Measurements from ENCODE around the gene ZCCHC7.
A peak's percentile ranks its signal among the peaks of the same experiment; 100 is the strongest.

Gene ZCCHC7

DNA sequence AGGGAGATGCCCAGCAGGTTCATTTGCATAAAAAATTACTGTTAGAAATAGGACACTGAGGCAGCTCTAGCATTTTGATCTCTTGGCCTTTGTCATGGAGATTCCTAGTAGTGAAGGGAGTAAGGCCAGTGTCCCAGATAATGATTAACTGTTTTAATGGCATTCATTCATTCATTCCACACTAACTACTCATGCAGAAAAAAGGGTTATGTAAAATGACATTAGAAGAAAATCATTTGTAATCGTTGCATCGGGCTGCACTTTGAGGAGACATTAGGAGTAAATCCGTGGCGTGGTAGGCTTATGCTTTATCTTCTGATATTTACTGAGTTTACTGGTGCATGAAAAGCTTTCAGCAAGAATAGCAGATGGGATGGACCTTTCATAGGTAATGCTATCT is 219.5 kb downstream of the ZCCHC7 start:
- no peak for DNase-seq (ENCODE audit: low read depth)

DNA sequence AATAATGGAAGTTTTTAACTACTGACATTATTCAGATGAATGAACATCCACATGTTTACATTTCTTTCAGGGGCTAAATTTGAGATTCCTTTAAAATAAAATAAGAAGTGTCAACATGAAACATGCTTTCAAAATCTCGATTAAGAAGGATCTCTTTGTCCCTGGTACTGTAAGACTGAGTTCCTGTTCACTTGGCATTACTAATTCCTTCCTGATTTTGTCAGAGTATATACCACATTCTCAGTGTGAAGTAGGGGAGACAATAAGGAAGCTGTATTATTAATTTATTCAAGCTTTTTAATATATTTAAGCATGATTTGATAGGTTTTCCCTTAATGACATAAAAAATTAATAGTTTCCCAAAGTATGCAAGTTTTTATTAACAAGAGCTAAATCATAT is 220.6 kb downstream of the ZCCHC7 start:
- DNase-seq (ENCODE audit: low read depth), result no peak

DNA sequence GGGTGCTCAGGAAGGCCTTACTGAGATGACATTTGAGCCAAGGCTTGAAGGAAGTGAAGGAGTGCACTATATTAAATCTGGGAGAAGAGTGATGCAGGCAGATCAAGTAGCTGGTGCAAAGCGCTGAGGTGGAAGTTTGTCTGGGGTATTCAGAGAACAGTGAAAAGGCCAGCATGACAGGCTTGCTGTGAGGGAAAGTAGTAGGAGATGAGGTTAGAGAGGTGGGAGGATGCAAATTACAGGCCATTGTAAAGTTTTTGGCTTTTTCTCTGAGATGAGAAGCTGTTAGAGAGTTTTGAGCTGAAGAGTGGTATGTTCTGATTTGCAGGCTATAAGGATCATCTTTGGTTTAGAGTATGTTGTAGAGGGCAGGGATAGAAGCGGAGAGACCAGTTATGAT is 221.3 kb downstream of the ZCCHC7 start:
- DNase-seq (ENCODE audit: low read depth), result no peak

DNA sequence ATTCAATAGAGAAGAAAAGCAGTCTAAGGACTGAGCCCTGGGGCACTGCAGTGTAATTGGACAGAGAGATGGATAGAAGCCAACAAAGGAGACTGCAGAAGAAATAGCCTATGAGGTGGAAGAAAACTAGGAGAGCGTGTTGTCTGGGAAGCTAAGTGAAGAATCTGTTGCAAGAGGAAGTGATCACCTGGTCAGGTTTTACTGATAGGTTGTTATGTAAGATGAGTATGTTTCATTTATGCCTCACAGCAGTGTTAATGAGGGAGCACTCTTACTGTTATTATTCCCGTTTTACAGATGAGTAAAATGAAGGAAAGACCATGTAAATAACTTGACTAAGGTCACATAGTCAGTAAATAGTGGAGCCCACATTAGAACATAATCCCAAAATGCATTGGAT is 222.1 kb downstream of the ZCCHC7 start:
- no peak for DNase-seq (ENCODE audit: low read depth)

DNA sequence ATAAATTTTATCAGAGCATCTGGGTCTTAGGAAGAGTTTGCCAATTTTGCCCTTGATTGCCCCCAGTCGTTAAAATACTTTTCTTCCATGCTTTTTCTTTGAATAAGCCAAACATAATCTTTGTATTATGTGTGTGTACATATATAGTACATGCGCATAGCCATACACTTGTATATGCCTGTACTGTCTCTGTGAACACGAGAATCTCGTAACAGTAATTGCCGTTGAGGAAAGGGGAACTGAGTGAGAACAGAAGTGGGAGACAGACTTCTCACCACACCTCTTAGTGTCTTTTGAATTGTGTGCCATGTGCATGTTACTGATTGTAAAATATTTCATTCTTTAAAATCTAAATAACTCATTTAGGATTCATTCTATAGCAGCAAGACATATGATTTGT is 222.5 kb downstream of the ZCCHC7 start:
- no peak for DNase-seq (ENCODE audit: low read depth)

DNA sequence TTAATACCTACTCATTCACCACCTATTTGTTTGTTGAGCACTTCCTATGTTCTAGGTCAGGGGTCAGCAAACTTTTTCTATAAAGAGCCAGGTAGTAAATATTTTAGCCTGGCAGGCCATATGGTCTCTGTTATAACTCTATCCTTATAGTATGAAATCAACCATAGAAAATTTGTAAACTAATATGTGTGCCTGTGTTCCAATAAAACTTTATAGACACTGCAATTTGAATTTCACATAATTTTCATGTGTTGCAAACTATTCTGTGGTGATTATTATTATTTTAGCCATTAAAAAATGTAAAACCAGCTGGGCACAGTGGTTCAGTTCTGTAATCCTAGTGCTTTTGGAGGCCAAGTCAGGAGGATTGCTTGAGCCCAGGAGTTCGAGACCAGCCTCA is 223.3 kb downstream of the ZCCHC7 start:
- no peak for DNase-seq (ENCODE audit: low read depth)

DNA sequence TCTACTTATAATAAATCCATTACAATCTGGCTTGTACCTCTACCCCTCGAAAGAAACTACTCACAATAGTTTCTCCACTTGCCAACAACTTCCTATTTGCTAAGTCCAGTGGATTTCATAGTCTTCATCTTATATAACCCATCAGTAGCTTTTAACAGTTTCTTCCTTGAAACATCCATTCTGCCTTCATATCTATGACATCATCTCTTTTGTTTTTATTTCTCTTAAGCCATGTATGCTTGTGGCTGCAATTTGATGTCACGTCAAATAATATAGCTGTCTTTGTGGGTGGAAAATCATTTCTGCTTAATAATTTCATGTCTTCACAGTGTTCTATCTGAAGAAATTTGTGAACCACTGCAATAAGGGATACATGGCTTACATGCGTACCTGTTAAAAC is 224.7 kb downstream of the ZCCHC7 start:
- DNase-seq (ENCODE audit: low read depth), result no peak

DNA sequence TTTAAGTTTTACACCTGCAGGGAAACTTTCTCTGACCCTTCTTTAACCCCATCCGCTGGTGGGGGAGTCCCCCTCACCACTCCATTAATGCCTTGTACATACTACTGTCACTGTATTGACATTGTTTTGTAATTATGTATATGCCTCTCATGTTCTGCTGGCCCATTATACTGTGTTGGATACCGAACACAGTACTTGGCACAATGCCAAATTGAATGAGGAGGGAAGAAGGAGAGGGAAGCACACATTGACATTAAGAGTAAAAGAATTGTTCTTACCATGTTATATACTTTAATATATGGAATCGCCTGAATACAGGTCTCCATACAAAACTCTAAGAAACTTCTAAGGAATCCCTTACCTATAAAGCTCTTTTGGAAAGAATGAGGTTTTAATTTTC is 228.5 kb downstream of the ZCCHC7 start:
- DNase-seq (ENCODE audit: low read depth), result no peak

DNA sequence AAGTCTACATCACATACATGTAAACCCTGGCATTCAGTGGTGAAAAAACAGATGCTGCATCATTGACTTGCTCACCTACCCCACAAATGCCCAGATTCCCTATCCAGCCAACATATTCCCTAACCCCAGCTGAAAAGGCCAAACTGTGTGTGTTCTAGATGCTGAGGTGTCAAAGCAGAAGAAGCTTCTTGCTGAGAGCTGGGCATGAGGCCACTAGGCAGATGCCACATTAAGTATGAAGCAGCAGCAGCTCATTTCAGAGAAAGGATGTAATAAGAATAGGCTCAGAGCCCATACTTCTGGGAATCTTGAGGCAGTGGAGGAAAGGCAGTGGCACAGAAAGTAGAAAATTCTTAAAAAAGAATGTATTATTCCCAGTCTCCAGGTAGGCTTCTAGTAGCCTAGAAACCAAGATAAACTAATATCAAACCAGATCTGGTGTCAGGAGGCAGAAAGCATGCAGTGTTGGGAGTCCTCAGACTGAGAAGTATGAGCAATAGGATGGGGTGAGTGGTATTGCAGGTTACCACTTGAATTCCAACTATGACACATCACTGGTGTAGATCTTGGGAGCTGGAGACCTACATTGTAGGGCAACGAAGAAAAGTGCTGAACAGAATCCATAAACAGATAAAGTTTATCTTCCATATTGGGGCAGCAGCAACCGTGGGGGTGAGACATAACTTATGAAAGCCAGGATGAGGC is 230.3 kb downstream of the ZCCHC7 start:
- peak; percentile 23 for DNase-seq (ENCODE audit: low read depth)

DNA sequence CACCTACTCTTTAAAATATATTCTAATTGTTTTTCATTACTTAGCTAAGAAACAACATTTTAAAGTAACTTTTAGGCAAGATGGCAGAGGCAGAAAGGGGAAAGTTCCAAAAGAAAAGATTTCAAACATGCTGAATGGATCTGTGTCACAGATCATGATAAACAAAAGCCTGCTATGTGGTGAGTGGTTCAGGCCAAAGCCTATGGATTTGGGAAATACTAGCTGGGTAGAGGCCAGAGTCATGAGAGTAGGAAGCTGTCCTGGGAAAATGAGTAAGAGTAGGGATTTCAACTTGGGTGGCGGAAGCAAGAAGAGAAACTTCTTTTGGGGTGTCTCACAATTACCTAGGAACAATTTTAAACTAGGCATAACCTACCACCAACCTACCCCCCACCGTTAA is 233.4 kb downstream of the ZCCHC7 start:
- DNase-seq (ENCODE audit: low read depth), result no peak

DNA sequence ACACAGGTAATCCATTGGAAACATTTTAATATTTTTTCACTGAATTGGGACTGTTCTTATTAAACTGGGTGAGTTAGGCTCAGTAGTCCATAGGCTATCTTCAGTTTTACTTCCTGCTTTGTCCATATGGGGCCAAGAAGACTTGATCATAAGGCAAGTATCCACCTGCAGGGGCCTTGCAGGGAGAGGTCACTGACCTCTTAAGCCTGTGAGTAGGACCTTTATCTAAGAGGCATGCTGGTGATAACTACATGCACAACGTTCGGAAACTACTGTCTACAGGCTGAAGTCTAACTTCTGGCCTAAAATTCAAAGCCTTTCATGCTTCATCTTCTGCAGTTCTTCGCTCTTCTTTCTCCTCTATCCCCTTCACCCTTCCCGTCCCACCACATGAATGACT is 242.1 kb downstream of the ZCCHC7 start:
- no peak for DNase-seq (ENCODE audit: low read depth)

DNA sequence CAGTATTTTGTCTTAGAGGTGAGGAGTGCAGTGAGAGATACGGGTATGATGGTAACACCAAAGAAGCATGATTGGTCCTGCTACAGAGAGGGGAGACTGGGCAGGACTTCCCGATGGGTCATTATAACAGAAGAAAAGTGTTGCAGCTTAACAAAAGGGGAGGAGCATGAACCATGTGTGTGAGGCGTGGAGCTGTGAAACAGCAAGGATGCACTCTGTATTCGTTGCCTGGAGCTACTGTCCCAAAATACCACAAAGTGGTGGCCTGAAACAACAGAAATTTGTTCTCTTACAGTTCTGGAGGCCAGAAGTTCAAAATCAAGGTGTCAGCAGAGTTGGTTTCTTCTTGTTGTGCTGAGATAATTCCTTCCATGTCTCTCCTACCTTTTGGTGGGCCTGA is 242.8 kb downstream of the ZCCHC7 start:
- DNase-seq (ENCODE audit: low read depth), result no peak

DNA sequence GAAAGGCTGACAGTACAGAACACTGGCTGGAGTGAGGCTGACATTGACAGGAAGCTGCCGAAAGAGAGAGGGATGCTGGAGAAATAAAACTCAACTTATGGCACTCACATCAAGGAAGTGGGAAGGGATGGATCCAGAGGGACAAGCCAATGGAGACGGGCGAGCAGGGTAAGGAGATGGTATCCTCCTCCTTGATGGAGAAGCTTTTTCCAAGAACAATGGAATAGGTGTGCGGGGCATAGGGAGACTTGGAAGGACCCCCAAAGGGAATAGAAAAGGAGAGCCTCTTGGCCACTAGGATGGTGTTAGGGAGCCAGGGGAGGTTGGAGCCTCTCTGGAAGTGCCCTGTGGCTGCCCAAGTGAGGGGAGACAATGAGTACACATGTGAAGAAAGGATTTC is 243.8 kb downstream of the ZCCHC7 start:
- no peak for DNase-seq (ENCODE audit: low read depth)

DNA sequence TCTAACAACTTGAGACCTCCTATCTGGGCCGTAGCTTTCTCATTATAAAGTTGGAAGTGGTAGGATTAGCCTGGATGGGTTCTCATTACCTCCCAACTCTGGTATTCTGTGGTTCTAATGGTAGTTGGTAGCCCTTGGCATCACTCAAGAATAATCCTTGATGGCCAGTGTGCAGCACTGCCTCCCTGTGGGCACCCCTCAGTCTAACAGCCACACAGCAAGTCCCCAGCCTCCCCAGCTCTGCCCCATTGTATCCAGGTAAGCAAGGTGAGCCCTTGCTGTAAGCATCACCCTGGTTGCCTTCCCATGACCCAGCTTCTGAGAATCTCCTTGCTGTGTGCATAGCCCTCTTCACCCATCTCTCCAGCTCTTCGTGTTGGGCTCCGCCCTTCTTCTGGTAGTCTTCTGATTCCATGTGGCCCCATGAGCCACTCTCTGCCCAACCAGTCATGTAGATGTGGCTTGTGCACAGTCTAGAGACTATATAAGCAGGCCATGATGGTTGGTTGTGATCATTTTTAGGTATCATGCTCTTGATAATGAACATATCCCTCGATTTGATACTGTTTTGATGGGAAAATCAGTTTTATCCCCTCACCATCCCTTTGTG is 244.5 kb downstream of the ZCCHC7 start:
- DNase-seq (ENCODE audit: low read depth), result no peak

DNA sequence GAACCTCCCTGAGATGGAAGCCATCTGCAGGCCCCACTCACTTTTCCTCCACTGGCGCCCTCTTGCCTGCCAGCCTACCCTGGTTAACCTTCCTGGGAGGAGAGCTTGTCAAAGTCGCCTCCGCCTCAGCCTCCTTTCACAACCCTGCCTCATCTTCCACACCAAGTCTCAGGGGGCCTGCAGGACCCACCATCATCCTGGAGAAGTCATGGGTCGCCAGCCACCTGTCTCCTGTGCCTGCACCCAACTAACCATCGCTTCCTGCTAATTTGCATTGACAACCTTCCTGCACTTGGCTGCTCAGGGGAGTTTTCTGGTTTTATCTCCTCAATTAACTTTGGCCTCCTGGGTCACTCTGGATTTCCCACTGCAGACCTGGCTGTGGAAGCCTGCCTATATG is 249.3 kb downstream of the ZCCHC7 start:
- DNase-seq (ENCODE audit: low read depth), result no peak

DNA sequence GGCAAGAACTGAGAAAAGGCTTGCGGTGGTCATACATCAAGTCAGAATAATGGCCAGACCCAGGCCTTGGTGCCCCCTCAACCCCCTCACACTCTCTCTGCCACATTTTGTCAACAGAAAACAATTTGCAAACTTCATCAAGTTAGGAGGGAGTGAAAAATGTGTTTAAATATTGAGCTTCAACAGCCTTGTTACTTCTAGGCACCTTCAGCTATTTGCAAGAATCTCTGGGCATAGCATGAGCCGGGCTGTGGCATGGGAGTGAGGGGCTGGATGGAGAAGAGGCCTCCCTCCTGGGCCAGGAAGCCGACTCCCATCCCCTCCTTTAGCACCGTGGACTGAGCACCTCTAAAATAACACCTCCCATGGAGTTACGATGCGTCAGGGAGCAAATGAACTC is 249.9 kb downstream of the ZCCHC7 start:
- no peak for DNase-seq (ENCODE audit: low read depth)

DNA sequence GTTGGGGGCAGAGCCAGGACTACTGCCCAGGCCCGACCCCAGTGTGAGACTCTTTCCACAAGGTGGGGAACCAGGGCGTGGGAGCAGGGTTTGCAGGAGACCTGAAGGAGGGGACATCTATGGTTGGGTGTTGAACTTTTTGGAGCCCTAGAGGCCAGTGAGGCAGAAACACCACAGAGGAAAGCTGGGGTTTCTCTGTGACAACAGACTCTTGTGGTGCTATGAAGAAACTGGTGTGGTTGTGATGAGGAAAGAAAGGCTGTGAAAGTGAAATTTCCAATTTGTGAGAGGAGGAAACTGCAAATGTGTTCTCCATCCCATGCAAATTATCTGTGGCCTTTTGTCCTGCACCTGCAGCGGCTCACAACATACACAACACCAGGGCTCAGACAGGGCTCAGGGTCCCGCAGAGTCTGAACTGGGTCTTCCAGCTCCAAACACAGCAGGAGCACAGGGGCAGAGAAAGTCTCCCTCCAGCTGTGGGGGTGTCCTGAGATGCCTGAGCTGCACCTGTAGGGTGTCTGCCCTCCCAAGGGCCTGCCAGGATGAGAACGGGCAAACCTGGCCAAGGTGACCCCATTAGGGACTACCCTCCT is 250.7 kb downstream of the ZCCHC7 start:
- no peak for DNase-seq (ENCODE audit: low read depth)

DNA sequence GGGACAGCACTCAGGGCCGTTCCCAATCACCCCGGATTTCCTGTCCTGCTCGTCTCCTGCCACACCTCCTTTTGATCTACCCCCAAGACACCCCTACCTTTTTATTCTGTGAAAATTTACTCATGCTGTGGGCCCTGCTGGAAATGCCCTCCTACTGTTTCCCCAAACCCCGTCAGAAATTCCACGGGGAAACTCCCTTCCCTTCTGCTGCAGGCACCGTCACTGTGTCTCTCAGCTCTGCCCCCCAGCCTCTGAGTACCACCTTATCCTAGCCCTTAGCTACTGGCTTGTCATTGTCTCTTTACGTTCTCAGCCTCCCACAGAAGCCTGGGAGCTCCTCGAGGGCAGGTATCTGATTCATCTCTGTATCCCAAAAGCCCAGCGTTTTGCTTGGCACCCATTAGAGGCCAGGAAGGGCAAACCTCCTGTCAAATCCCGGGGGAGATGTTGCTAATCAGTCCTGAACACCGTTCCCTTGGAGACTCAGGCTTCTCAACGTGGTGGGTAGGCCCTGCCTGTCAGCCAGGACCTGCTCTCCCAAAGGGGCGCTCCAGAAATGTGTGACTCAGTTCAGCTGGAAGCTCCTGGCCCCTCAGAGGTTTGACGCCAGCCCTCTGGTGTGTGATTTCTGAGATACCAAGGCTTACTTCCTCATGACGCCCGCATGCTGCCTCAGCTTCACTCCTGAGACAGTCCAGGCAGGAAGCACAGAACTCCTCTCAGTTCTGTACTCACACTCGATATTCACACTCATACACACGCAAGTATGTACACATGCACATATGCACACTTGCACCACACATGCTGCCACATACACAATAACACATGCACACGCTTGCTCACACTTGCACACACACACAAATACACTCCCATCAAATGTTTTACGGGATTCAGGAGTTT is 251.4 kb downstream of the ZCCHC7 start:
- DNase-seq (ENCODE audit: low read depth), result no peak

DNA sequence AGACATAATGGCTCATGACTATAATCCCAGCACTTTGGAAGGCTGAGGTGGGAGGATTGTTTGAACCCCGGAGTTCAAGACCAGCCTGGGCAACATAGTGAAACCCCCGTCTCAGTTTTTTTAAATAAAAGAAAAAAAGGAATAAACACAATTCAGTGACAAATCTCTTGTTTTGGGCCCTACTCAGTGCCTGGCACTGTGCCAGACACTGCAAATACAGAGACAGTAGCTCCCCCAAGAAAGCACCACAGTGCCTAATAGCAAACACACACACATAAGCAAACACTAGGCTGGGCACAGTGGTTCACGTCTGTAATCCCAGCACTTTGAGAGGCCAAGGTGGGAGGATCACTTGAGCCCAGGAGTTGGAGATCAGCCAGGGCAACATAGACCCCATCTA is 252.5 kb downstream of the ZCCHC7 start:
- no peak for DNase-seq (ENCODE audit: low read depth)

DNA sequence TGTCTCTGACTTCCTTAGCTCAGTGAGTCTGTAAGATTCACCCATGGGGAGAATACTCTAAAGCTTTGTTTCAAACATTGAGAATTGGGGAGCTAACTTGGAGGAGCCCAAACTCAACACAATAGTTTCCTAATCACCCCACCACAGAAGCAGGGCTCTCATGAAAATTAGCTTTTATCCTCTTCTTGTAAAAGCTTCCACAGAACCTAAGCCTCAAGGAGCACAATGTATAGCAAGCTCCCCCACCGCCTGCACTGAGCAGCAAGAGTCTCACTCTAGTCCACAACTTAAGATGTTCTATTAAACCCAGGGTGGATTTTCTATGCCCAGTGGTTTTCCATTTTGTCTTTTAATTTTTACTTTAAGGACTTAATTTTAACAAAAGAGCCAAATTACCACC is 253.2 kb downstream of the ZCCHC7 start:
- DNase-seq (ENCODE audit: low read depth), result no peak

DNA sequence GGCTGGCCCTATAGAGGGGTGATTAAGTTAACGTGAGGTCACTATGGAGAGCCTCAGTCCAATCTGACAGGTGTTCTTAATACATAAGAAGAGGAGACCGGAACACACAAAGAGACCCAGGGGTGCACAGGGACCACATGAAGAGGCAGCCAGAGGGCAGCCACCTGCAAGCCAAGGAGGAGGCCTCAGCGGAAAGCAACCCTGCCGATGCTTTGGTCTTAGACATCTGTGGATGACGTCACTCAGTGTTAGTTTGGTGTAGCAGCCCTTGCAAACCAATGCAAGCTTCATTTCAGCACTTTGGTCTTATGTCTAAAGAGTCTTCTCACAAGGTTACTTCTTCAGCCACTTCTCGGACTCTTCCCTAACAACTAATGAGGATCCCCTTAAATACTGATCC is 254.5 kb downstream of the ZCCHC7 start:
- DNase-seq (ENCODE audit: low read depth), result no peak

DNA sequence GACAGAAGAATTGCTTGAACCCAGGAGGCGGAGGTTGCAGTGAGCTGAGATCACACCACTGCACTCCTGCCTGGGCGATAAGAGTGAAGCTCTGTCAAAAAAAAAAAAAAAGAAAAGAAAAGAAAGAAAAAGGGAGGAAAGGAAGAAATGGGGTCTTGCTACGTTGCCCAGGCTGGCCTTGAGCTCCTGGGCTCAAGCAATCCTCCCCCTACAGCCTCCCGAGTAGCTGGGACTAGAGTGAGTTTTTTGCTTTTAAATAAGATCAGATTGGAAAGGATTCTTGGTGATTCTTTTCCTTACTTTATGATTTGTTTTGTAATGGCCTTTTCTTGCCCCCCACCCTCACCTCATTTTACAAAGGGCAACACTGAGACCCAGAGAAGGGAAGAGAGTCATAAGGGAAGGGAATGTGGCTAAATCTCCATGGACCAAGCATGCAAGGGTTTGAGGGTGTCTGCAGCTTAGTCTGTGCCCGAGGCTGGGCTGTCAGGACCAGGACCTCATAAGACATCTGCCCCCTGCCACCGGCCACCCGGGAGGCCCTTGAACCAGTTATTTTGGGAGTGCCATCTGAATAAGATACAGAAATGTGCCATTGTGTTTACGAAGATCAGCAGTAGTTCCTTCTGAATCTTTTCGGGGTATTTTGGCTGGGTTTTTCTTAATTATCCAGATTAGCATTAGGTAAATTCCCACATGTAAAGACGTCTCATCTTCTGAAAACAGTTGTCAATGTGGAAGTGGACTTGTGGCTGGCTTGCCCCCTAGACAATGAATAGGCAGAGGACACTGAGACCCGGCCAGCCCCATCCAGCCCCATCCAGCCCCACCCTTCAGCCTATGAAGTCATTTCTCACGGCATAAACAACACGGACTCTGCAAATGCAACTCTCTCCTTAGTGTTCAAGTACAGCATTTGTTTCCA is 257.6 kb downstream of the ZCCHC7 start:
- no peak for DNase-seq (ENCODE audit: low read depth)

Measured in fibroblast of gingiva (primary cell).